HepG2 (cell line): ENCODE results near the gene RXFP1. TPM values are rescaled to one million over a fixed set of nuclear protein-coding genes. Genes with fewer than 3 reads are reported as not detected.
A peak's percentile ranks its signal among the peaks of the same experiment; 100 is the strongest.

Source experiments
- ATAC-seq: fragments of 200-7000 bp; cut with Tn5 transposase; 3 replicates; pipeline ENCODE4 v1.9.1; 2020; ENCODE audit warnings: mild to moderate bottlenecking, moderate library complexity
- BruUV-seq: library from RNA; stranded (reverse); fragments of 400-500 nt; replicated peaks from 2 replicates; lab custom pipeline; 2021; lab: Mats Ljungman, UMichigan
- CTCF ChIA-PET: fragments of 300-600 bp; formaldehyde crosslinking; extraction: SDS; loops from one replicate; lab custom pipeline; 2021; ENCODE audit warnings: low total read pairs, inconsistent platforms, low intra/inter-chr PET ratio; lab: Yijun Ruan, JAX
- POLR2A ChIA-PET: fragments of 350-600 bp; sonication (Branson Sonifier 250); formaldehyde crosslinking; loops from one replicate; lab custom pipeline; 2020; ENCODE audit warnings: antibody characterized with exemption, inconsistent platforms; lab: Yijun Ruan, JAX
- DNase-seq: peaks from one replicate; pipeline ENCODE4 v3.0.0-alpha.2; 2015; ENCODE audit warnings: low spot score
- FAIRE-seq: peaks from 3 replicates; lab custom pipeline; 2011; peaks lifted over from hg19 to GRCh38; lab: Jason Lieb, UNC
- H2AFZ ChIP-seq: one replicate; pipeline ENCODE4 v1.6.1; 2011; ENCODE audit warnings: low read length, inconsistent platforms
- H3K27ac ChIP-seq: fragments of 300-600 bp; 3 replicates; pipeline ENCODE4 v1.8.0; 2011; ENCODE audit warnings: mixed run types, mild to moderate bottlenecking, mixed read lengths, low read length, inconsistent platforms; ENCODE audit not compliant: insufficient read depth; ENCODE audit errors: extremely low read length
- H3K27me3 ChIP-seq, 2 experiments: fragments of 200-600 bp in 1 of 2; 2 replicates in 1 of 2; 3 replicates in 1 of 2; pipeline versions ENCODE4 v1.6.0 to v1.8.0; 2011; ENCODE audit warnings: low read length in 2 of 2, mild to moderate bottlenecking in 2 of 2, moderate library complexity in 2 of 2, inconsistent platforms in 1 of 2; ENCODE audit not compliant: insufficient read depth in 2 of 2, control insufficient read depth in 1 of 2
- H3K36me3 ChIP-seq, 2 experiments: fragments of 200-600 bp in 1 of 2; replicated peaks in 1 of 2; 2 replicates in 1 of 2; 3 replicates in 1 of 2; pipeline versions ENCODE4 v1.5.1 to v1.8.0; 2011; ENCODE audit warnings: low read length in 2 of 2, inconsistent platforms in 1 of 2; ENCODE audit not compliant: insufficient read depth in 2 of 2, control insufficient read depth in 1 of 2
- H3K4me1 ChIP-seq: 2 replicates; pipeline ENCODE4 v1.5.1; 2012; ENCODE audit warnings: low read length, inconsistent platforms; ENCODE audit not compliant: insufficient read depth
- H3K4me2 ChIP-seq: 2 replicates; pipeline ENCODE4 v1.6.0; 2011; ENCODE audit warnings: low read depth, low read length, inconsistent platforms
- H3K4me3 ChIP-seq, 3 experiments: fragments of 200-600 bp in 1 of 3; sonication (generic), shearing (Covaris generic) in 1 of 3; replicated peaks in 1 of 3; 2 replicates each; pipeline ENCODE4 v1.5.1; 2011 to 2016; ENCODE audit warnings: low read length in 3 of 3, inconsistent platforms in 2 of 3, low read depth in 2 of 3, mild to moderate bottlenecking in 2 of 3, control low read depth in 1 of 3, mixed read lengths in 1 of 3; ENCODE audit not compliant: insufficient read depth in 1 of 3
- H3K79me2 ChIP-seq: one replicate; pipeline ENCODE4 v1.6.1; 2011; ENCODE audit warnings: low read length, inconsistent platforms; ENCODE audit not compliant: insufficient read depth
- H3K9ac ChIP-seq: 2 replicates; pipeline ENCODE4 v1.6.0; 2011; ENCODE audit warnings: mild to moderate bottlenecking, low read depth, low read length, inconsistent platforms; ENCODE audit not compliant: insufficient read depth
- H3K9me3 ChIP-seq: 2 replicates; pipeline ENCODE4 v1.5.1; 2012; ENCODE audit warnings: mild to moderate bottlenecking, low read length
- H4K20me1 ChIP-seq: 2 replicates; pipeline ENCODE4 v1.6.0; 2011; ENCODE audit warnings: inconsistent platforms, mild to moderate bottlenecking, low read length, moderate library complexity; ENCODE audit not compliant: insufficient read depth
- CEBPB ChIP-seq: IDR thresholded peaks from 2 replicates; pipeline ENCODE4 v1.6.1; 2011; ENCODE audit warnings: low read depth, low read length, improper control_type of control experiment, borderline replicate concordance
- ZNF121 ChIP-seq: sonication (generic); formaldehyde crosslinking; IDR thresholded peaks from 2 replicates; pipeline ENCODE4 v1.5.0; 2020; ENCODE audit warnings: mild to moderate bottlenecking, missing genetic modification reagents
- ZNF746 ChIP-seq: sonication (generic); formaldehyde crosslinking; IDR thresholded peaks from 2 replicates; pipeline ENCODE4 v1.8.0; 2022; ENCODE audit warnings: mild to moderate bottlenecking, missing genetic modification reagents
- WGBS: methylation state at CpG from one replicate; pipeline ENCODE4 v1.1.6; 2017; ENCODE audit warnings: low lambda C conversion rate; 5-methylcytosine and 5-hydroxymethylcytosine counted together
- in situ Hi-C: cut with HindIII; loops from 2 replicates; pipeline ENCODE4 v1.10.0; 2017; ENCODE audit warnings: low pct_unique_long_range_greater_than_20kb; ENCODE audit not compliant: extremely low pct_ligation_motif_present
- intact Hi-C: fragments of 100-400 bp; cut with micrococcal nuclease; formaldehyde crosslinking; loops from one replicate; pipeline ENCODE4 v1.10.0; 2022; ENCODE audit not compliant: unreplicated experiment
- polyA plus RNA-seq, 8 experiments: library from polyadenylated mRNA; depleted of rRNA in 3 of 8; stranded (reverse) in 7 of 8; unstranded in 1 of 8; fragments of >200 nt; fragmentation: Illumina TruSeq in 4 of 8; extraction: Trizol in 4 of 8; gene quantifications; 2 replicates each; pipeline versions ENCODE4 v1.2.1 to v1.2.3, GENCODE V29; 2011 to 2016; ENCODE audit warnings: low read depth in 4 of 8, missing spikeins in 1 of 8, mixed read lengths in 1 of 8; ENCODE audit not compliant: insufficient read depth in 1 of 8
- total RNA-seq, 5 experiments: library from RNA; depleted of rRNA; stranded (reverse); fragments of >200 nt; fragmentation: Illumina TruSeq; extraction: Trizol; gene quantifications; 2 replicates each; pipeline ENCODE4 v1.2.3, GENCODE V29; 2016; ENCODE audit warnings: low read depth in 1 of 5
- TF ChIP-seq, protein P1 (sequence below): sonication (generic); formaldehyde crosslinking; conservative IDR thresholded peaks from 2 replicates; pipeline ENCODE4 v1.4.0; 2020; ENCODE audit warnings: mild to moderate bottlenecking, missing genetic modification reagents, moderate library complexity

Gene RXFP1
- total and polyA plus RNA-seq, 2 of the 13 experiments (the other 11 are each of a cell fraction or from before 2014, with no cell fraction given) = not detected

DNA sequence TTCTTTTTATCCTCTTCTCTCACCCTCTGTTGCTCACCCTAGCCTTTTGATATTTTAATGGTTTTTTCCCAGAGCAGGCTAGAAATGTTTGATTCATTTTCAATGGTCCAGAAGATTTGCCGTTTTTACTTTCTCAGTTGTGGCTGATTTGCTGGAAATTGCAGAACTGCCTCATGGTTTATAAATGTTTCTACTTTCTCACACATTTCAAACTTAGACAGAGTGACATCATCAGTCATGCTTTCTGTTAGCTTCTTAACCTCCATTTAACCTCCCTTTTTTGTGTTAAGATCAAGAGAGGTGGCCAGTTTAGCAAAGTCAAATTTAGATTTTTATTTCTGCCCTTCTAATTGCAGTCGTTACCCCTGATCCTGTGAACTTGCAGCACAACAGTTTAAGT lies 8.7 kb downstream of the RXFP1 start (continued):
- no peak for TF ChIP-seq ZNF746 (CRISPR knock-in tag)

DNA sequence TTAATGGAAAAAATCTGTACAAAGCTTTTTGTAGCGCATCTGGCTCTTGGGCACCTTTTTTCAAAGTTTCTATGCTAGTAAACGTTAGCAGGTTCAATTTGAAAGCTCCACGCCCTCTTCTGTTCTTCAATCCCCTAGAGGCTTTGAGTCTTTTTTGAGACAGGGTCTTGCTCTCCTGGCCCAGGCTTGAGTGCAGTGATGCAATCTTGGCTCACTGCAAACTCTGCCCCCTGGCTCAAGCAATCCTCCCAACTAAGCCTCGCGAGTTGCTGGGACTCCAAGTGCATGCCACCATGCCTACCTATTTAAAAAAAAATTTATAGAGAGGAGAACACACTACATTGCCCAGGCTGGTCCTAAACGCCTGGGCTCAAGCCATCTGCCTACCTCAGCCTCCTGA lies 9.2 kb downstream of the RXFP1 start:
- in situ Hi-C loops = no loop called here
- Histone ChIP-seq H3K9me3 (no peaks in the 10 kb centered on the region), H4K20me1 (no peaks in the 10 kb centered on the region), H2AFZ (no peak overlapping the region), H3K4me1 (no peaks in the 10 kb centered on the region), H3K4me2 (no peak overlapping the region), H3K27me3 (no peaks in the 10 kb centered on the region), H3K79me2 (no peaks in the 10 kb centered on the region), H3K36me3 (no peaks in the 10 kb centered on the region), H3K4me3 (no peak overlapping the region), H3K9ac (no peak overlapping the region), H3K27ac (no peak overlapping the region)
- no TSS peak for BruUV-seq
- intact Hi-C loops = no loop called here
- FAIRE-seq = no peak
- DNase-seq = no peak
- CTCF ChIA-PET = no interaction called here
- no peak for ATAC-seq
- POLR2A ChIA-PET = no interaction called here
- TF ChIP-seq CEBPB (peak; percentile 11; the same call in 1 of the 2 replicates), ZNF121 (CRISPR knock-in tag) (peak; percentile 54; the same call in 1 of the 2 replicates)
- TF ChIP-seq, protein P1, sequence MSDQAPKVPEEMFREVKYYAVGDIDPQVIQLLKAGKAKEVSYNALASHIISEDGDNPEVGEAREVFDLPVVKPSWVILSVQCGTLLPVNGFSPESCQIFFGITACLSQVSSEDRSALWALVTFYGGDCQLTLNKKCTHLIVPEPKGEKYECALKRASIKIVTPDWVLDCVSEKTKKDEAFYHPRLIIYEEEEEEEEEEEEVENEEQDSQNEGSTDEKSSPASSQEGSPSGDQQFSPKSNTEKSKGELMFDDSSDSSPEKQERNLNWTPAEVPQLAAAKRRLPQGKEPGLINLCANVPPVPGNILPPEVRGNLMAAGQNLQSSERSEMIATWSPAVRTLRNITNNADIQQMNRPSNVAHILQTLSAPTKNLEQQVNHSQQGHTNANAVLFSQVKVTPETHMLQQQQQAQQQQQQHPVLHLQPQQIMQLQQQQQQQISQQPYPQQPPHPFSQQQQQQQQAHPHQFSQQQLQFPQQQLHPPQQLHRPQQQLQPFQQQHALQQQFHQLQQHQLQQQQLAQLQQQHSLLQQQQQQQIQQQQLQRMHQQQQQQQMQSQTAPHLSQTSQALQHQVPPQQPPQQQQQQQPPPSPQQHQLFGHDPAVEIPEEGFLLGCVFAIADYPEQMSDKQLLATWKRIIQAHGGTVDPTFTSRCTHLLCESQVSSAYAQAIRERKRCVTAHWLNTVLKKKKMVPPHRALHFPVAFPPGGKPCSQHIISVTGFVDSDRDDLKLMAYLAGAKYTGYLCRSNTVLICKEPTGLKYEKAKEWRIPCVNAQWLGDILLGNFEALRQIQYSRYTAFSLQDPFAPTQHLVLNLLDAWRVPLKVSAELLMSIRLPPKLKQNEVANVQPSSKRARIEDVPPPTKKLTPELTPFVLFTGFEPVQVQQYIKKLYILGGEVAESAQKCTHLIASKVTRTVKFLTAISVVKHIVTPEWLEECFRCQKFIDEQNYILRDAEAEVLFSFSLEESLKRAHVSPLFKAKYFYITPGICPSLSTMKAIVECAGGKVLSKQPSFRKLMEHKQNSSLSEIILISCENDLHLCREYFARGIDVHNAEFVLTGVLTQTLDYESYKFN (CRISPR knock-in tag) = no peak
- 10% methylated on average over 6 of the region's 6 CpGs for WGBS
